ENCODE data around the gene SGCA. TPM values are rescaled to one million over a fixed set of nuclear protein-coding genes. Genes with fewer than 3 reads are reported as not detected.

SGCA gene
- total and polyA plus RNA-seq, 10 of the 15 experiments (the other 5 are each of a cell fraction or from before 2014, with no cell fraction given), result 0.13 to 2.2 (median 0.50) TPM; not detected in 2

DNA sequence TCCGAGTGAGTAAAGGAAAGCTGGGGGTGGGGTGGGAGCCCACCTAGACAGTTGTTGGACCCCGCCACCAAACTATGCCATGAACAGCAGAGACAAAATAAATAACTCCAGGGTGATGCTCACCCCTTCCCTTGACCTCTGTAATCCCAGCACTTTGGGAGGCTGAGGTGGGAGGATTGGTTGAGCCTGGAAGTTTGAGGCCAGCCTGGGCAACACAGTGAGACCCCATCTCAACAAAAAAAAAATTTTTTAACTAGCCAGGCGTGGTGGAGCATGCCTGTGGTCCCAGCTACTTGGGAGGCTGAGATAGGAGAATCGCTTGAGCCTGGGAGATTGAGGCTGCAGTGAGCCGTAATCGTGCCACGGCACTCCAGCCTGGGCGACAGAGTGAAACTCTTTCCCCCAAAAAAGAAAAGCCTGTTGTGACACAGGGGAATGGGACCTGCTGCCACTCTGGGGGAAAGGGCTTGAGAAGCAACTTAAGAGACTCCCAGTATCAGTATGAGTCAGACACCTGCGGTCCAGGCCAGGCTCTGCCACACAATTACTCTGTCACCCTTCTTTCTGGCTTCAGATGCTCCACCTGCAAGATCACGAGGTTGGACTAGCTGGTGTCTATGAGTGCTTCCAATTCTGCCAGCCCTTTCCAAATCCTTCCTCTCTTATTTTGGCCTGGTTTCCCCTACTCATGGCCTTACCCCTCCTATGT is 5.0 kb downstream of the SGCA start:
- ChIA-PET CTCF (interaction anchor here (0.9 to 17.0 kb wide), 18 partner anchors 7 to 124 kb away, joined by 3 to 514 read pairs (median 18); partner anchors contain the start of genes COL1A1, PDK2 and TMEM92), SMC1A (ENCODE audit: uncharacterized antibody, unreplicated experiment) (interaction anchor here (0.6 to 4.2 kb wide), 13 partner anchors 10 to 127 kb away, joined by 3 to 177 read pairs (median 9); partner anchors contain the start of gene COL1A1), POLR2A (interaction anchor here (0.8 to 2.8 kb wide), 5 partner anchors 9 to 42 kb away, joined by 3 to 28 read pairs (median 7); no protein-coding TSS in a partner anchor), RAD21 (ENCODE audit: unreplicated experiment) (interaction anchor here (0.5 to 4.5 kb wide), 12 partner anchors 10 to 250 kb away, joined by 3 to 176 read pairs (median 7); partner anchors contain the start of genes COL1A1 and PDK2)
- DNase-seq (ENCODE audit: low read depth, low spot score), result peak; percentile 75
- H4K20me1 ChIP-seq (ENCODE audit: control insufficient read depth, insufficient read depth), result no peaks in the 10 kb centered on the region
- FAIRE-seq, result peak; percentile 95
- H3K79me2 ChIP-seq (ENCODE audit: control insufficient read depth, insufficient read depth, low read length), result no peaks in the 10 kb centered on the region
- H3K4me3 ChIP-seq, result no peak overlapping the region
- H3K9me3 ChIP-seq (replicated peaks; ENCODE audit: control insufficient read depth, insufficient read depth, low read length), result no peaks in the 10 kb centered on the region
- in situ Hi-C loops (cut with MboI), result no loop called here
- intact Hi-C loops (cut with micrococcal nuclease; ENCODE audit: unreplicated experiment), result no loop called here
- no peaks in the 10 kb centered on the region for H3K36me3 ChIP-seq (ENCODE audit: control insufficient read depth in 2 of 2, insufficient read depth in 2 of 2, low read length in 1 of 2)
- no peaks in the 10 kb centered on the region for H3K27me3 ChIP-seq (replicated peaks in 1 of 2; ENCODE audit: control insufficient read depth in 2 of 2, insufficient read depth in 2 of 2, low read length in 1 of 2)
- H3K4me1 ChIP-seq (ENCODE audit: control insufficient read depth, insufficient read depth, low read length), result peaks cover 15% of the 10 kb centered on the region
- peak; percentile 89 for ATAC-seq
- WGBS (ENCODE audit: insufficient coverage, insufficient replicate concordance, low lambda C conversion rate, missing lambda C conversion rate), result 28% methylated on average over 10 of the region's 10 CpGs
- no peak overlapping the region for H2AFZ ChIP-seq (ENCODE audit: control insufficient read depth, low read depth, low read length)
- BruUV-seq (replicated peaks), result no TSS peak
- H3K9ac ChIP-seq (ENCODE audit: control insufficient read depth, insufficient read depth, low read length), result no peak overlapping the region
- H3K4me2 ChIP-seq (ENCODE audit: control insufficient read depth, insufficient read depth), result no peak overlapping the region
- no peak overlapping the region for H3K27ac ChIP-seq (ENCODE audit: control insufficient read depth, insufficient read depth)
- TF ChIP-seq SKIL (IDR thresholded peaks at IDR 0.05; ENCODE audit: low read depth, poor library complexity, severe bottlenecking) (peak; percentile 74), ZZZ3 (IDR thresholded peaks at IDR 0.05; ENCODE audit: control insufficient read depth, insufficient read length, low read depth) (no peak), CREB1 (IDR thresholded peaks at IDR 0.05; ENCODE audit: low read depth) (no peak), ZNF24 (IDR thresholded peaks at IDR 0.05) (no peak), ZNF592 (IDR thresholded peaks at IDR 0.05) (no peak), NR2C1 (IDR thresholded peaks at IDR 0.05) (no peak), RUNX3 (IDR thresholded peaks at IDR 0.05; ENCODE audit: low read length) (peak; percentile 87)
- TF ChIP-seq, protein P1, sequence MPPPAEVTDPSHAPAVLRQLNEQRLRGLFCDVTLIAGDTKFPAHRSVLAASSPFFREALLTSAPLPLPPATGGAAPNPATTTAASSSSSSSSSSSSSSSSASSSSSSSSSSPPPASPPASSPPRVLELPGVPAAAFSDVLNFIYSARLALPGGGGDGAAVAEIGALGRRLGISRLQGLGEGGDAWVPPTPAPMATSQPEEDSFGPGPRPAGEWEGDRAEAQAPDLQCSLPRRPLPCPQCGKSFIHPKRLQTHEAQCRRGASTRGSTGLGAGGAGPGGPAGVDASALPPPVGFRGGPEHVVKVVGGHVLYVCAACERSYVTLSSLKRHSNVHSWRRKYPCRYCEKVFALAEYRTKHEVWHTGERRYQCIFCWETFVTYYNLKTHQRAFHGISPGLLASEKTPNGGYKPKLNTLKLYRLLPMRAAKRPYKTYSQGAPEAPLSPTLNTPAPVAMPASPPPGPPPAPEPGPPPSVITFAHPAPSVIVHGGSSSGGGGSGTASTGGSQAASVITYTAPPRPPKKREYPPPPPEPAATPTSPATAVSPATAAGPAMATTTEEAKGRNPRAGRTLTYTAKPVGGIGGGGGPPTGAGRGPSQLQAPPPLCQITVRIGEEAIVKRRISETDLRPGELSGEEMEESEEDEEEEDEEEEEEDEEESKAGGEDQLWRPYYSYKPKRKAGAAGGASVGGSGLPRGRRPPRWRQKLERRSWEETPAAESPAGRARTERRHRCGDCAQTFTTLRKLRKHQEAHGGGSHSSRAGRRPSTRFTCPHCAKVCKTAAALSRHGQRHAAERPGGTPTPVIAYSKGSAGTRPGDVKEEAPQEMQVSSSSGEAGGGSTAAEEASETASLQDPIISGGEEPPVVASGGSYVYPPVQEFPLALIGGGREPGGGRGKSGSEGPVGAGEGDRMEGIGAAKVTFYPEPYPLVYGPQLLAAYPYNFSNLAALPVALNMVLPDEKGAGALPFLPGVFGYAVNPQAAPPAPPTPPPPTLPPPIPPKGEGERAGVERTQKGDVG (CRISPR knock-in tag; IDR thresholded peaks at IDR 0.05), result no peak

Data from GM12878 (cell line).